Neural progenitor cell (in vitro differentiated cells): ENCODE results near the gene RAB15. TPM values are rescaled to one million over a fixed set of nuclear protein-coding genes. Genes with fewer than 3 reads are reported as not detected.

Experiments
- DNase-seq: peaks from one replicate; pipeline ENCODE4 v3.0.0-alpha.2; 2016; ENCODE audit warnings: low spot score
- H2AFZ ChIP-seq: fragments of 200-600 bp; sonication (generic); replicated peaks from 2 replicates; pipeline ENCODE4 v1.6.1; 2016; ENCODE audit warnings: antibody characterized with exemption
- H3F3A ChIP-seq: fragments of 200-600 bp; sonication (generic); 2 replicates; pipeline ENCODE4 v1.6.1; 2016; ENCODE audit warnings: antibody characterized with exemption, low read depth
- H3K27ac ChIP-seq: fragments of 200-600 bp; sonication (generic); 2 replicates; pipeline ENCODE4 v1.5.1; 2016; ENCODE audit warnings: mild to moderate bottlenecking
- H3K27me3 ChIP-seq: fragments of 200-600 bp; sonication (generic); 2 replicates; pipeline ENCODE4 v1.6.1; 2016; ENCODE audit warnings: mild to moderate bottlenecking, moderate library complexity
- H3K36me3 ChIP-seq: fragments of 200-600 bp; sonication (generic); 2 replicates; pipeline ENCODE4 v1.5.1; 2016
- H3K4me1 ChIP-seq: fragments of 200-600 bp; sonication (generic); 2 replicates; pipeline ENCODE4 v1.6.1; 2016; ENCODE audit warnings: mixed run types
- H3K4me2 ChIP-seq: fragments of 200-600 bp; sonication (generic); 2 replicates; pipeline ENCODE4 v1.6.1; 2016
- H3K4me3 ChIP-seq: fragments of 200-600 bp; sonication (generic); 2 replicates; pipeline ENCODE4 v1.5.1; 2016
- H3K79me2 ChIP-seq: fragments of 200-600 bp; sonication (generic); 2 replicates; pipeline ENCODE4 v1.6.1; 2016; ENCODE audit warnings: low read depth
- H3K9ac ChIP-seq: fragments of 200-600 bp; sonication (generic); 2 replicates; pipeline ENCODE4 v1.6.1; 2016
- H3K9me3 ChIP-seq: fragments of 200-600 bp; sonication (generic); 2 replicates; pipeline ENCODE4 v1.5.1; 2016; ENCODE audit warnings: low read depth
- H4K20me1 ChIP-seq: fragments of 200-600 bp; sonication (generic); 2 replicates; pipeline ENCODE4 v1.6.1; 2016; ENCODE audit warnings: low read depth
- H3K27ac Mint-ChIP-seq: 3 replicates; pipeline ENCODE4 v1.8.0; 2021; ENCODE audit warnings: mixed read lengths
- H3K27me3 Mint-ChIP-seq: 2 replicates; pipeline ENCODE4 v1.8.0; 2022; ENCODE audit warnings: low read depth, mild to moderate bottlenecking, inconsistent platforms, moderate library complexity, mixed read lengths; ENCODE audit not compliant: insufficient read depth
- H3K36me3 Mint-ChIP-seq: 3 replicates; pipeline ENCODE4 v1.8.0; 2021; ENCODE audit warnings: mixed read lengths
- H3K4me1 Mint-ChIP-seq: 3 replicates; pipeline ENCODE4 v1.8.0; 2021; ENCODE audit warnings: mixed read lengths
- H3K4me3 Mint-ChIP-seq: 3 replicates; pipeline ENCODE4 v1.8.0; 2021; ENCODE audit warnings: mild to moderate bottlenecking, moderate library complexity, mixed read lengths
- H3K9me3 Mint-ChIP-seq: 3 replicates; pipeline ENCODE4 v1.8.0; 2020; ENCODE audit warnings: mixed read lengths
- CTCF ChIP-seq: fragments of 200-600 bp; sonication (generic); IDR thresholded peaks from 2 replicates; pipeline ENCODE4 v1.5.1; 2017; ENCODE audit warnings: antibody characterized with exemption, mild to moderate bottlenecking
- EZH2 ChIP-seq: fragments of 200-600 bp; sonication (generic); IDR thresholded peaks from 2 replicates; pipeline ENCODE4 v1.6.1; 2017; ENCODE audit warnings: antibody characterized with exemption, mild to moderate bottlenecking, moderate library complexity
- EZH2phosphoT487 ChIP-seq: fragments of 200-600 bp; sonication (generic); IDR thresholded peaks from 2 replicates; pipeline ENCODE4 v1.6.1; 2017; ENCODE audit warnings: antibody characterized with exemption
- total RNA-seq: library from RNA; depleted of rRNA; stranded (reverse); fragments of >200 nt; gene quantifications from 2 replicates; pipeline ENCODE4 v1.2.3, GENCODE V29; 2015; ENCODE audit warnings: low replicate concordance

RAB15 gene
- total RNA-seq, 1 donor from 2014 or later = 12.2 TPM

GRCh38 chr14:64942531-64943111 is 29.5 kb downstream of the RAB15 start, which contains the start of gene GPX2:
Gene GPX2 (minus strand): TSS chr14:64942745. CDS start chr14:64942726, 19 bp downstream.
- H3K4me1 ChIP-seq = no peaks in the 10 kb centered on the region
- Mint-ChIP-seq H3K27me3 (peaks cover 5% of the 10 kb centered on the region), H3K9me3 (no peaks in the 10 kb centered on the region), H3K4me3 (no peak within 1 kb of the TSS), H3K4me1 (no peaks in the 10 kb centered on the region), H3K27ac (no peak within 1 kb of the TSS), H3K36me3 (peaks cover 10% of the 10 kb centered on the region)
- DNase-seq = no peak
- TF ChIP-seq EZH2phosphoT487 (no peak), EZH2 (no peak), CTCF (no peak)
- peaks cover 10% of the 10 kb centered on the region for H4K20me1 ChIP-seq
- H2AFZ ChIP-seq = no peak within 1 kb of the TSS
- H3K79me2 ChIP-seq = no peaks in the 10 kb centered on the region
- H3F3A ChIP-seq = no peaks in the 10 kb centered on the region
- no peak within 1 kb of the TSS for H3K27ac ChIP-seq
- no peak within 1 kb of the TSS for H3K4me2 ChIP-seq
- H3K4me3 ChIP-seq = no peak within 1 kb of the TSS
- no peaks in the 10 kb centered on the region for H3K36me3 ChIP-seq
- H3K9ac ChIP-seq = no peak within 1 kb of the TSS
- H3K9me3 ChIP-seq = no peaks in the 10 kb centered on the region
- no peaks in the 10 kb centered on the region for H3K27me3 ChIP-seq

- Histone ChIP-seq H3K9ac (no peak overlapping the region), H3K27ac (no peak overlapping the region), H3F3A (no peaks in the 10 kb centered on the region), H3K4me3 (no peak overlapping the region), H3K4me2 (no peak overlapping the region), H3K36me3 (no peaks in the 10 kb centered on the region), H3K9me3 (no peaks in the 10 kb centered on the region), H4K20me1 (peaks cover 10% of the 10 kb centered on the region), H3K4me1 (no peaks in the 10 kb centered on the region), H2AFZ (no peak overlapping the region), H3K27me3 (no peaks in the 10 kb centered on the region), H3K79me2 (no peaks in the 10 kb centered on the region)
- H3K4me3 Mint-ChIP-seq = no peak overlapping the region
- H3K36me3 Mint-ChIP-seq = peaks cover 10% of the 10 kb centered on the region
- no peaks in the 10 kb centered on the region for H3K4me1 Mint-ChIP-seq
- no peak overlapping the region for H3K27ac Mint-ChIP-seq
- H3K27me3 Mint-ChIP-seq = peaks cover 5% of the 10 kb centered on the region
- TF ChIP-seq CTCF (no peak), EZH2 (no peak), EZH2phosphoT487 (no peak)
- no peaks in the 10 kb centered on the region for H3K9me3 Mint-ChIP-seq
- DNase-seq = no peak
Observed at GRCh38 chr14:64940336-64940910, 31.7 kb downstream of the RAB15 start.

GRCh38 chr14:64939817-64940190 is 32.3 kb downstream of the RAB15 start:
- Histone ChIP-seq H3F3A (no peaks in the 10 kb centered on the region), H3K9ac (no peak overlapping the region), H3K27me3 (no peaks in the 10 kb centered on the region), H3K4me3 (no peak overlapping the region), H3K4me1 (no peaks in the 10 kb centered on the region), H3K27ac (no peak overlapping the region), H3K4me2 (no peak overlapping the region), H2AFZ (no peak overlapping the region), H4K20me1 (peaks cover 10% of the 10 kb centered on the region), H3K36me3 (no peaks in the 10 kb centered on the region), H3K9me3 (no peaks in the 10 kb centered on the region), H3K79me2 (no peaks in the 10 kb centered on the region)
- no peak overlapping the region for H3K4me3 Mint-ChIP-seq
- TF ChIP-seq CTCF (no peak), EZH2 (no peak)
- no peaks in the 10 kb centered on the region for H3K9me3 Mint-ChIP-seq
- peaks cover 5% of the 10 kb centered on the region for H3K27me3 Mint-ChIP-seq
- peak overlapping the region; percentile 57 for H3K27ac Mint-ChIP-seq
- H3K4me1 Mint-ChIP-seq = no peaks in the 10 kb centered on the region
- no peak for DNase-seq
- peaks cover 10% of the 10 kb centered on the region for H3K36me3 Mint-ChIP-seq
